Thoracic aorta (tissue), 2 donors: Measurements from ENCODE around the gene SLC36A1. TPM values are rescaled to one million over a fixed set of nuclear protein-coding genes. Genes with fewer than 3 reads are reported as not detected.
"Not testable (repeated sequence)": the region's sequence is repeated elsewhere in the genome, so short reads cannot be mapped to it uniquely, and the experiment has no call there.

Experiments used
- ATAC-seq: fragments of 150-250 bp; one replicate; pipeline ENCODE4 v1.8.0; 2017; ENCODE audit warnings: low read depth; ENCODE audit not compliant: insufficient number of reproducible peaks, low FRiP score
- DNase-seq: peaks from one replicate; pipeline ENCODE4 v3.0.0-alpha.2; 2020; ENCODE audit warnings: low spot score
- H3K27ac ChIP-seq, 2 donors: fragments of 200-600 bp; sonication (generic); 1 replicate in 1 of 2; 2 replicates in 1 of 2; pipeline ENCODE4 v1.5.1; 2016; ENCODE audit warnings: mild to moderate bottlenecking in 2 of 2, moderate library complexity in 2 of 2
- H3K27me3 ChIP-seq: fragments of 200-600 bp; sonication (generic); replicated peaks from 2 replicates; pipeline ENCODE4 v1.6.0; 2016; ENCODE audit warnings: mild to moderate bottlenecking; ENCODE audit not compliant: insufficient read depth
- H3K36me3 ChIP-seq: fragments of 200-600 bp; sonication (generic); one replicate; pipeline ENCODE4 v1.5.1; 2016
- H3K4me1 ChIP-seq, 2 donors: fragments of 200-600 bp; sonication (generic); 1 replicate in 1 of 2; 2 replicates in 1 of 2; pipeline versions ENCODE4 v1.5.1 to v1.6.0; 2016; ENCODE audit warnings: low read depth in 2 of 2, mild to moderate bottlenecking in 1 of 2; ENCODE audit not compliant: control insufficient read depth in 1 of 2
- H3K4me3 ChIP-seq: fragments of 200-600 bp; sonication (generic); 2 replicates; pipeline ENCODE4 v1.5.1; 2016; ENCODE audit warnings: mild to moderate bottlenecking
- H3K9me3 ChIP-seq: fragments of 200-600 bp; sonication (generic); 2 replicates; pipeline ENCODE4 v1.5.1; 2016
- total RNA-seq, 2 donors: library from RNA; depleted of rRNA; stranded (reverse); fragments of >200 nt; gene quantifications; one replicate each; pipeline versions ENCODE4 v1.1.0 to v1.2.3, GENCODE V29; 2016
- TF ChIP-seq, protein P1 (sequence below): fragments of 200-600 bp; sonication (generic); IDR thresholded peaks from one replicate; pipeline ENCODE4 v1.5.1; 2019; ENCODE audit warnings: antibody characterized with exemption

SLC36A1 gene
- total RNA-seq, 2 donors from 2014 or later, result 16.0 to 26.5 TPM

- DNase-seq (no peak), ATAC-seq (no peak)
- H3K9me3 ChIP-seq, result peaks cover 6% of the 10 kb centered on the region
- H3K4me1 ChIP-seq, result no peaks in the 10 kb centered on the region
- no peaks in the 10 kb centered on the region for H3K36me3 ChIP-seq
- TF ChIP-seq, protein P1, sequence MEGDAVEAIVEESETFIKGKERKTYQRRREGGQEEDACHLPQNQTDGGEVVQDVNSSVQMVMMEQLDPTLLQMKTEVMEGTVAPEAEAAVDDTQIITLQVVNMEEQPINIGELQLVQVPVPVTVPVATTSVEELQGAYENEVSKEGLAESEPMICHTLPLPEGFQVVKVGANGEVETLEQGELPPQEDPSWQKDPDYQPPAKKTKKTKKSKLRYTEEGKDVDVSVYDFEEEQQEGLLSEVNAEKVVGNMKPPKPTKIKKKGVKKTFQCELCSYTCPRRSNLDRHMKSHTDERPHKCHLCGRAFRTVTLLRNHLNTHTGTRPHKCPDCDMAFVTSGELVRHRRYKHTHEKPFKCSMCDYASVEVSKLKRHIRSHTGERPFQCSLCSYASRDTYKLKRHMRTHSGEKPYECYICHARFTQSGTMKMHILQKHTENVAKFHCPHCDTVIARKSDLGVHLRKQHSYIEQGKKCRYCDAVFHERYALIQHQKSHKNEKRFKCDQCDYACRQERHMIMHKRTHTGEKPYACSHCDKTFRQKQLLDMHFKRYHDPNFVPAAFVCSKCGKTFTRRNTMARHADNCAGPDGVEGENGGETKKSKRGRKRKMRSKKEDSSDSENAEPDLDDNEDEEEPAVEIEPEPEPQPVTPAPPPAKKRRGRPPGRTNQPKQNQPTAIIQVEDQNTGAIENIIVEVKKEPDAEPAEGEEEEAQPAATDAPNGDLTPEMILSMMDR, result no peak
- no peak overlapping the region for H3K27ac ChIP-seq
- no peaks in the 10 kb centered on the region for H3K27me3 ChIP-seq
- H3K4me3 ChIP-seq, result no peak overlapping the region
These were observed 33.6 kb upstream of the SLC36A1 start for GRCh38 chr5:151413800-151414199.

- ATAC-seq, result no peak
- no peak overlapping the region for H3K27ac ChIP-seq
- TF ChIP-seq, protein P1, result no peak
These were observed 32.9 kb upstream of the SLC36A1 start for GRCh38 chr5:151414536-151414935.

GRCh38 chr5:151417712-151418111 is 29.7 kb upstream of the SLC36A1 start:
- TF ChIP-seq, protein P1, result no peak
- Histone ChIP-seq H3K4me1 (no peaks in the 10 kb centered on the region), H3K9me3 (peaks cover 6% of the 10 kb centered on the region), H3K4me3 (no peak overlapping the region), H3K27me3 (no peaks in the 10 kb centered on the region), H3K27ac (no peak overlapping the region), H3K36me3 (no peaks in the 10 kb centered on the region)
- ATAC-seq, result no peak
- no peak for DNase-seq

More at GRCh38 chr5:151414536-151414935, 32.9 kb upstream of the SLC36A1 start:
- Histone ChIP-seq H3K27me3 (no peaks in the 10 kb centered on the region), H3K36me3 (no peaks in the 10 kb centered on the region), H3K4me1 (no peaks in the 10 kb centered on the region), H3K9me3 (peaks cover 6% of the 10 kb centered on the region), H3K4me3 (no peak overlapping the region)
- DNase-seq, result no peak

- no peak overlapping the region for H3K4me3 ChIP-seq
- ATAC-seq (no peak), DNase-seq (no peak)
- peaks cover 6% of the 10 kb centered on the region for H3K9me3 ChIP-seq
- H3K4me1 ChIP-seq, result no peaks in the 10 kb centered on the region
- H3K27ac ChIP-seq, result no peak overlapping the region
- H3K27me3 ChIP-seq, result no peaks in the 10 kb centered on the region
- H3K36me3 ChIP-seq, result no peaks in the 10 kb centered on the region
- TF ChIP-seq, protein P1, result no peak
These were observed 27.3 kb upstream of the SLC36A1 start for GRCh38 chr5:151420127-151420526.

DNA sequence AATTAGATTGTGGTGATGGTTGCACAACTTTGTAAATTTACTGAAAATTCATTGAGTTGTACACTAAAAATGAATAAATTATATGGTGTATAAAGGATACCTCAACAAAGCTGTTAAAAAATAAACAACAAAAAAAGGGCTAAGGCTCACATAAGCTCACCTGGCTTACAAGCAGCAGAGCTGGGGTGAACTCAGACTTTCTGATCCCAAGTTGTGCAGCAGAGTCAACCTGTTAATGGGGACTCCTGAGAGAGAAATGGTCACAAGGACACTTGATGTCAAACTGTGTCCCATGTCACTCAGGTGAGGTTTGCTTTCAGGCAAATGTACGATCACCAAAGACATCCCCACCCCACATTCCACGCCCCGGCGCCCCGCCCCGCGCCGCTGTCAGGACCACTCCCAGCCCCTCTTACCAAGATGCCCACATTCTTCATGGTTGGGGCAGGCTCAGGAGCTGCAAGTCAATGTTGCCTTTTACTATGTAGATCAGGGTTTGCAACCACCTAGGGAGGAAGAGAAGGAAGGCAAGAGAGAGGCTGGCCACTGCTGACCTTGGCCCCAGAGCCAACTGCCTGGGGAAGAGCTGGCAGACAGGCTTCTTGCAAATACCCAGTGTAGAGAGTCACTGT is 22.4 kb upstream of the SLC36A1 start:
- no peaks in the 10 kb centered on the region for H3K9me3 ChIP-seq
- H3K27me3 ChIP-seq, result no peaks in the 10 kb centered on the region
- no peak overlapping the region for H3K27ac ChIP-seq
- no peak for DNase-seq
- H3K36me3 ChIP-seq, result no peaks in the 10 kb centered on the region
- ATAC-seq, result no peak
- no peak overlapping the region for H3K4me3 ChIP-seq
- no peaks in the 10 kb centered on the region for H3K4me1 ChIP-seq
- TF ChIP-seq, protein P1, result no peak

- not testable (repeated sequence) for H3K4me1 ChIP-seq, H3K36me3 ChIP-seq, ATAC-seq, H3K9me3 ChIP-seq, H3K4me3 ChIP-seq, H3K27ac ChIP-seq, H3K27me3 ChIP-seq, DNase-seq
These were observed 21.1 kb upstream of the SLC36A1 start for GRCh38 chr5:151426347-151426746.
